Activated T-helper 1 cell treated with anti-CD3 and anti-CD28 coated beads, Interleukin-2, amount 50 U/mL, for 16 hours (primary cell): ENCODE measurements around the gene SNRPD1.
"Not testable (repeated sequence)": the region's sequence is repeated elsewhere in the genome, so short reads cannot be mapped to it uniquely, and the experiment has no call there.

Source experiments
- DNase-seq, 2 donors: peaks; one replicate each; pipeline ENCODE4 v3.0.0-alpha.2; 2020; ENCODE audit warnings: low read depth in 1 of 2, low spot score in 1 of 2

Gene SNRPD1

GRCh38 chr18:21612125-21613039, at the start of gene SNRPD1:
TSS of gene SNRPD1 (plus strand) at chr18:21612314. CDS start at chr18:21612430, 116 bp downstream.
- DNase-seq = peak; percentile 74 to 83

GRCh38 chr18:21571772-21572171, 40.3 kb upstream of the SNRPD1 start:
- DNase-seq = no peak

- DNase-seq = no peak
Measured at GRCh38 chr18:21575656-21576055, 36.5 kb upstream of the SNRPD1 start.

GRCh38 chr18:21584391-21584790, 27.7 kb upstream of the SNRPD1 start:
- DNase-seq = no peak

- DNase-seq = not testable (repeated sequence)
Measured at GRCh38 chr18:21592361-21592760, 19.8 kb upstream of the SNRPD1 start.

GRCh38 chr18:21593540-21594257, 18.4 kb upstream of the SNRPD1 start:
- DNase-seq = no peak

GRCh38 chr18:21597620-21598019, 14.5 kb upstream of the SNRPD1 start:
- DNase-seq = no peak

GRCh38 chr18:21598726-21599584, 13.2 kb upstream of the SNRPD1 start:
- no peak for DNase-seq

- peak; percentile 27 to 53 for DNase-seq
Measured at GRCh38 chr18:21599585-21600525, 12.3 kb upstream of the SNRPD1 start.

- peak; percentile 87 to 91 for DNase-seq
Measured at GRCh38 chr18:21600526-21601410, 11.3 kb upstream of the SNRPD1 start, which contains the start of gene ESCO1. TSS of gene ESCO1 (minus strand) at chr18:21600704. CDS start at chr18:21574843, 25,861 bp downstream.

- no peak for DNase-seq
Measured at GRCh38 chr18:21602299-21602587, 9.9 kb upstream of the SNRPD1 start.

GRCh38 chr18:21604671-21605070, 7.4 kb upstream of the SNRPD1 start:
- DNase-seq = no peak

- no peak for DNase-seq
Measured at GRCh38 chr18:21605213-21605612, 6.9 kb upstream of the SNRPD1 start.

GRCh38 chr18:21611401-21612124, 551 bp upstream of the SNRPD1 start:
- DNase-seq = not testable (repeated sequence)

GRCh38 chr18:21621640-21622039, 9.5 kb downstream of the SNRPD1 start:
- not testable (repeated sequence) for DNase-seq

GRCh38 chr18:21629089-21629832, 17.1 kb downstream of the SNRPD1 start:
- DNase-seq = no peak

GRCh38 chr18:21632393-21632792, 20.3 kb downstream of the SNRPD1 start:
- DNase-seq = no peak
